Small intestine (tissue), 16 donors: ENCODE data around the gene TMEM156. TPM values are rescaled to one million over a fixed set of nuclear protein-coding genes. Genes with fewer than 3 reads are reported as not detected.

ENCODE experiments used
- DNase-seq, 2 donors: peaks; one replicate each; pipeline versions ENCODE4 v3.0.0 to v3.0.0-alpha.2; 2013
- FAIRE-seq: peaks from 2 replicates; lab custom pipeline; 2012; peaks lifted over from hg19 to GRCh38; lab: Jason Lieb, UNC
- H3K27ac ChIP-seq, 3 donors: one replicate each; pipeline ENCODE4 v1.5.1; 2013; ENCODE audit warnings: low read length in 2 of 3, mild to moderate bottlenecking in 2 of 3, control low read depth in 1 of 3, inconsistent platforms in 1 of 3, low read depth in 1 of 3, moderate library complexity in 1 of 3
- H3K27me3 ChIP-seq, 3 donors: one replicate each; pipeline ENCODE4 v1.6.1; 2013; ENCODE audit warnings: low read length in 3 of 3, inconsistent platforms in 1 of 3; ENCODE audit not compliant: control insufficient read depth in 3 of 3, insufficient read depth in 3 of 3
- H3K36me3 ChIP-seq, 3 donors: one replicate each; pipeline ENCODE4 v1.6.1; 2013; ENCODE audit warnings: low read length in 3 of 3, inconsistent platforms in 1 of 3, low read depth in 1 of 3, mild to moderate bottlenecking in 1 of 3, moderate library complexity in 1 of 3; ENCODE audit not compliant: control insufficient read depth in 3 of 3, insufficient read depth in 2 of 3
- H3K4me1 ChIP-seq, 3 donors: one replicate each; pipeline ENCODE4 v1.6.1; 2013; ENCODE audit warnings: low read length in 2 of 3, inconsistent platforms in 1 of 3, low read depth in 1 of 3, mild to moderate bottlenecking in 1 of 3, moderate library complexity in 1 of 3; ENCODE audit not compliant: control insufficient read depth in 3 of 3, insufficient read depth in 2 of 3
- H3K4me3 ChIP-seq, 3 donors: one replicate each; pipeline ENCODE4 v1.5.1; 2013; ENCODE audit warnings: low read length in 3 of 3, control low read depth in 1 of 3, inconsistent platforms in 1 of 3, low read depth in 1 of 3, mild to moderate bottlenecking in 1 of 3, moderate library complexity in 1 of 3
- H3K9me3 ChIP-seq, 2 donors: one replicate each; pipeline ENCODE4 v1.6.1; 2013; ENCODE audit warnings: low read depth in 1 of 2, low read length in 1 of 2; ENCODE audit not compliant: control insufficient read depth in 2 of 2, insufficient read depth in 1 of 2
- WGBS, 3 donors: extraction: QIAGEN DNeasy Blood & Tissue Kit; methylation state at CpG; one replicate each; pipeline ENCODE4 v1.1.7; 2013; 5-methylcytosine and 5-hydroxymethylcytosine counted together
- long read RNA-seq, 10 donors: transcript quantifications; one replicate each; lab custom pipeline, GENCODE V29; 2026
- polyA plus RNA-seq, 4 donors: library from polyadenylated mRNA; stranded (reverse) in 3 of 4; unstranded in 1 of 4; fragments of 200-250 nt in 3 of 4; fragments of 120-200 nt in 1 of 4; gene quantifications; one replicate each; pipeline versions ENCODE4 v1.2.1 to v1.2.3, GENCODE V29; 2013
- donor health status: healthy with polysubstance abuse.
- donor health status: control.
- donor health status: control.
- donor health status: Bipolar disorder and iron deficiency.
- donor health status: healthy.

TMEM156 gene
- 1 to 10 TPM in 3 of 4 donors, not detected in 1; 1.2 to 2.2 (median 1.4) TPM for polyA plus RNA-seq
- long read RNA-seq, donor 1: 0 reads
- long read RNA-seq, donor 2: 0 reads
- long read RNA-seq, donor 3: 0 reads
- long read RNA-seq, donor 4: 0 reads
- long read RNA-seq, donor 5: 0 reads
- long read RNA-seq, donor 6: 0 reads
- long read RNA-seq, donor 7: 0 reads
- long read RNA-seq, donor 8: 0 reads
- long read RNA-seq, donor 9: 0 reads
- long read RNA-seq, donor 10: 0 reads

DNA sequence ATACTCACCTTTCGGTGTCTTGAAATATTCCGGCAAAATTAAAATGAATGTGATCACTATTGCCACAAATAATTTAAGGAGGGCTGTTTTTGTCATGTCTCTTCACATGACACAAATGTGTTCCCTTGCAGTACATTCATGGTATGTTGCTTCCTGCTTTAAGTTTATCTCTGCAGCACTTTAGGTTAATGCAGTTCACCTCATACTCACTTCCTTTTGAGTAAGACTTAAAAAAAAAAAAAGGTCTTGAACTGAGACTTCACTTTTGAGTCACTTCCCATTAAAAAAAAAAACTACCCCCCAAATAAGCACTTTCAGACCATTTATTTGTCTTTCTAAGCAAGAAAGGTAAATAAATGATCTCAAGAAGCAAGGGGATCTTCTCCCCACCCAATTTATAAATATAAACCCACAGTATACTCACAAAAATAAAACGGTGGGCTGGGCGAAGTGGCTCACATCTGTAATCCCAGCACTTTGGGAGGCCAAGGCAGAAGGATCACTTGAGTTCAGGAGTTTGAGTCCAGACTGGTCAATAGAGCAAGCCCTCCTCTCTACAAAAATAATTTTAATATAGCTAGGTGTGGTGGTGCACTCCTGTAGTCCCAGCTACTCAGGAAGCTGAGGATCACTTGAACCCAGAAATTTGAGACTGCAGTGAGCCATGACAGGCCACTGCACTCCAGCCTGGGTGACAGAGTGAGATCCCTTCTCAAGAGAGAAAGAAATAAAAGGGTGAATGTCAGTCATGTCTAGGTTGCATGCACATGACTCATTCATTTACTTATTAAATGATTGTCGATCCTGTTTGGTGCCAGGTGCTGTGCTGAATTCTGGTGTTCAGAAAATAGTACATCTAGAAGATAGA is at the start of gene TMEM156:
Gene TMEM156 (minus strand): TSS at position 192 of the 868 bp plus-strand sequence. CDS start 96 bp downstream, at position 96.
- H3K4me1 ChIP-seq: peaks cover 0 to 9% (median 0%) of the 10 kb centered on the region in 3 donors
- no peak for FAIRE-seq
- peak within 1 kb of the TSS in 1 of 3 donors; percentile 72 for H3K27ac ChIP-seq
- no peaks in the 10 kb centered on the region for H3K9me3 ChIP-seq
- no peaks in the 10 kb centered on the region for H3K27me3 ChIP-seq
- H3K4me3 ChIP-seq: no peak within 1 kb of the TSS
- DNase-seq: peak in 1 of 2 donors; percentile 58
- no peaks in the 10 kb centered on the region for H3K36me3 ChIP-seq
- 55 to 62% (median 60%) methylated on average over 5 of the region's 5 CpGs for WGBS, 3 donors

- Histone ChIP-seq H3K4me1 (no peaks in the 10 kb centered on the region), H3K4me3 (no peak overlapping the region), H3K27me3 (no peaks in the 10 kb centered on the region), H3K36me3 (peaks cover 0 to 2% (median 0%) of the 10 kb centered on the region in 3 donors), H3K9me3 (no peaks in the 10 kb centered on the region), H3K27ac (no peak overlapping the region)
- DNase-seq (no peak), FAIRE-seq (no peak)
- WGBS, 3 donors: 91 to 97% (median 92%) methylated on average over 2 of the region's 2 CpGs
These were observed 46.6 kb upstream of the TMEM156 start for GRCh38 chr4:39078829-39079228.

GRCh38 chr4:39068907-39069306 is 36.7 kb upstream of the TMEM156 start:
- no peak for FAIRE-seq
- H3K27ac ChIP-seq: no peak overlapping the region

DNA sequence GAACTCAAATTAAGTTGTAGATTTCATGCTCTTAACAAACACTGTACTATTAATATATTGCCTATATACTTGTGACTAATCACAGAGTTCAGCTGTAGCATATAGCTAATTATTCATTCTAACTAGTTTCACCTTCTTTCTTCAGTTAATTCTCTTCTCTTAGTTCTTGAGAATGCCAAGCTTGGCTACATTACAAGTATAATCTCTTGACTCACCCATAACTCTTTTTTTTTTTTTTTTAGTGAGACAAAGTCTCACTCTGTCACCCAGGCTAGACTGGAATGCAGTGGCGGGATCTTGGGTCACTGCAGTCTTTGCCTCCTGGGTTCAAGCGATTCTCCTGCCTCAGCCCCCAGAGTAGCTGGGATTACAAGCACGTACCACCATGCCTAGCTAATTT is 35.2 kb upstream of the TMEM156 start:
- Histone ChIP-seq H3K4me1 (no peaks in the 10 kb centered on the region), H3K27ac (no peak overlapping the region), H3K36me3 (no peaks in the 10 kb centered on the region), H3K4me3 (no peak overlapping the region), H3K27me3 (no peaks in the 10 kb centered on the region), H3K9me3 (no peaks in the 10 kb centered on the region)
- DNase-seq (peak in 1 of 2 donors; percentile 28), FAIRE-seq (no peak)
- WGBS, 3 donors: 65 to 91% (median 65%) methylated on average over 3 of the region's 3 CpGs

More at GRCh38 chr4:39068907-39069306, 36.7 kb upstream of the TMEM156 start:
- no peak overlapping the region for H3K4me3 ChIP-seq
- DNase-seq: no peak
- H3K36me3 ChIP-seq: no peaks in the 10 kb centered on the region
- H3K27me3 ChIP-seq: no peaks in the 10 kb centered on the region
- no peaks in the 10 kb centered on the region for H3K9me3 ChIP-seq
- H3K4me1 ChIP-seq: no peaks in the 10 kb centered on the region
- WGBS, 3 donors: 84 to 90% (median 86%) methylated on average over 3 of the region's 3 CpGs

DNA sequence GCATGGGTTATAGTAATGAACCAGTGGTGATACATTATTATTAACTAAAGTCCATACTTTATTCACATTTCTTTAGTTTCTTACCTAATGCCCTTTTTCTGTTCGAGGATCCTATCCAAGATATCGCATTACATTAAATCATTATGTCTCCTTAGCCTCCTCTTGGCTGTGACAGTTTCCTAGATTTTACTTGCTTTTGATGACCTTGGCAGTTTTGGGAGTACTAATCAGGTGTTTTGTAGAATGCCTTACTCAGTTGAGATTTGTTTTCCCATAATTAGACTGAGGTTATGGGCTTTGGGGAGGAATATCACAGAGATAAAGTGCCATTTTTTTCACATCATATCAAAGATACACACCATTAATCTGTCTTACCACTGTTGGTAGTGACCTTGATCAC is 34.8 kb upstream of the TMEM156 start:
- Histone ChIP-seq H3K9me3 (no peaks in the 10 kb centered on the region), H3K4me1 (no peaks in the 10 kb centered on the region), H3K27me3 (no peaks in the 10 kb centered on the region), H3K4me3 (no peak overlapping the region), H3K36me3 (no peaks in the 10 kb centered on the region), H3K27ac (no peak overlapping the region)
- FAIRE-seq: no peak
- WGBS, 3 donors: 93 to 96% (median 95%) methylated on average over 2 of the region's 2 CpGs
- no peak for DNase-seq

GRCh38 chr4:39066371-39066770 is 34.2 kb upstream of the TMEM156 start:
- FAIRE-seq: no peak
- Histone ChIP-seq H3K27ac (no peak overlapping the region), H3K27me3 (no peaks in the 10 kb centered on the region), H3K4me3 (no peak overlapping the region), H3K36me3 (no peaks in the 10 kb centered on the region), H3K4me1 (no peaks in the 10 kb centered on the region), H3K9me3 (no peaks in the 10 kb centered on the region)
- no peak for DNase-seq
- WGBS, 3 donors: 98 to 100% (median 99%) methylated on average over 2 of the region's 2 CpGs

GRCh38 chr4:39063430-39063829 is 31.2 kb upstream of the TMEM156 start:
- no peak for FAIRE-seq

GRCh38 chr4:39062770-39063097 is 30.5 kb upstream of the TMEM156 start:
- DNase-seq: no peak
- no peaks in the 10 kb centered on the region for H3K27me3 ChIP-seq
- H3K27ac ChIP-seq: no peak overlapping the region
- H3K4me1 ChIP-seq: no peaks in the 10 kb centered on the region
- no peak overlapping the region for H3K4me3 ChIP-seq
- no peaks in the 10 kb centered on the region for H3K36me3 ChIP-seq
- no peaks in the 10 kb centered on the region for H3K9me3 ChIP-seq
- 87 to 93% (median 87%) methylated on average over 4 of the region's 4 CpGs for WGBS, 3 donors
- no peak for FAIRE-seq

More at GRCh38 chr4:39063430-39063829, 31.2 kb upstream of the TMEM156 start:
- H3K9me3 ChIP-seq: no peaks in the 10 kb centered on the region
- H3K27ac ChIP-seq: no peak overlapping the region
- DNase-seq: no peak
- no peak overlapping the region for H3K4me3 ChIP-seq
- H3K27me3 ChIP-seq: no peaks in the 10 kb centered on the region
- no peaks in the 10 kb centered on the region for H3K36me3 ChIP-seq
- no peaks in the 10 kb centered on the region for H3K4me1 ChIP-seq
